ENCODE results near the gene AADACL2. TPM values are rescaled to one million over a fixed set of nuclear protein-coding genes. Genes with fewer than 3 reads are reported as not detected.
A peak's percentile ranks its signal among the peaks of the same experiment; 100 is the strongest.

Gene AADACL2
- total RNA-seq, 1 donor from 2014 or later, result not detected

- no peaks in the 10 kb centered on the region for H3K27me3 Mint-ChIP-seq (ENCODE audit: low read depth)
- no peak overlapping the region for H3K4me3 Mint-ChIP-seq (ENCODE audit: unreplicated experiment)
- H3K27ac Mint-ChIP-seq (ENCODE audit: unreplicated experiment), result no peak overlapping the region
- no peak for TF ChIP-seq CTCF (IDR thresholded peaks at IDR 0.05)
- H3K9me3 Mint-ChIP-seq (ENCODE audit: low read depth), result peaks cover 9% of the 10 kb centered on the region
- peaks cover 6% of the 10 kb centered on the region for H3K4me1 Mint-ChIP-seq (ENCODE audit: low read depth)
- peak; percentile 52 for DNase-seq (ENCODE audit: low spot score)
- peaks cover 2% of the 10 kb centered on the region for H3K36me3 Mint-ChIP-seq (ENCODE audit: low read depth)
Observed at GRCh38 chr3:151721294-151721693, 12.4 kb upstream of the AADACL2 start.

GRCh38 chr3:151722856-151723255 lies 10.9 kb upstream of the AADACL2 start:
- H3K9me3 Mint-ChIP-seq (ENCODE audit: low read depth), result peaks cover 11% of the 10 kb centered on the region
- no peak overlapping the region for H3K4me3 Mint-ChIP-seq (ENCODE audit: unreplicated experiment)
- no peak overlapping the region for H3K27ac Mint-ChIP-seq (ENCODE audit: unreplicated experiment)
- H3K27me3 Mint-ChIP-seq (ENCODE audit: low read depth), result no peaks in the 10 kb centered on the region
- no peak for DNase-seq (ENCODE audit: low spot score)
- peaks cover 14% of the 10 kb centered on the region for H3K4me1 Mint-ChIP-seq (ENCODE audit: low read depth)
- no peak for TF ChIP-seq CTCF (IDR thresholded peaks at IDR 0.05)
- H3K36me3 Mint-ChIP-seq (ENCODE audit: low read depth), result peaks cover 2% of the 10 kb centered on the region

GRCh38 chr3:151724576-151725562 lies 8.9 kb upstream of the AADACL2 start:
- no peak for DNase-seq (ENCODE audit: low spot score)
- TF ChIP-seq CTCF (IDR thresholded peaks at IDR 0.05), result no peak
- no peaks in the 10 kb centered on the region for H3K27me3 Mint-ChIP-seq (ENCODE audit: low read depth)
- H3K4me3 Mint-ChIP-seq (ENCODE audit: unreplicated experiment), result no peak overlapping the region
- H3K4me1 Mint-ChIP-seq (ENCODE audit: low read depth), result peaks cover 20% of the 10 kb centered on the region
- H3K27ac Mint-ChIP-seq (ENCODE audit: unreplicated experiment), result no peak overlapping the region
- peaks cover 2% of the 10 kb centered on the region for H3K36me3 Mint-ChIP-seq (ENCODE audit: low read depth)
- H3K9me3 Mint-ChIP-seq (ENCODE audit: low read depth), result peaks cover 11% of the 10 kb centered on the region

GRCh38 chr3:151726016-151726415 lies 7.7 kb upstream of the AADACL2 start:
- no peak for DNase-seq (ENCODE audit: low spot score)
- TF ChIP-seq CTCF (IDR thresholded peaks at IDR 0.05), result no peak
- H3K27me3 Mint-ChIP-seq (ENCODE audit: low read depth), result no peaks in the 10 kb centered on the region
- H3K4me3 Mint-ChIP-seq (ENCODE audit: unreplicated experiment), result no peak overlapping the region
- H3K36me3 Mint-ChIP-seq (ENCODE audit: low read depth), result peaks cover 2% of the 10 kb centered on the region
- H3K4me1 Mint-ChIP-seq (ENCODE audit: low read depth), result peaks cover 20% of the 10 kb centered on the region
- H3K9me3 Mint-ChIP-seq (ENCODE audit: low read depth), result peaks cover 15% of the 10 kb centered on the region
- H3K27ac Mint-ChIP-seq (ENCODE audit: unreplicated experiment), result peak overlapping the region; percentile 8

- Mint-ChIP-seq H3K27ac (ENCODE audit: unreplicated experiment) (no peak overlapping the region), H3K4me1 (ENCODE audit: low read depth) (peaks cover 5% of the 10 kb centered on the region), H3K4me3 (ENCODE audit: unreplicated experiment) (no peak overlapping the region), H3K36me3 (ENCODE audit: low read depth) (peaks cover 3% of the 10 kb centered on the region), H3K27me3 (ENCODE audit: low read depth) (peaks cover 2% of the 10 kb centered on the region), H3K9me3 (ENCODE audit: low read depth) (peaks cover 13% of the 10 kb centered on the region)
- TF ChIP-seq CTCF (IDR thresholded peaks at IDR 0.05), result no peak
- no peak for DNase-seq (ENCODE audit: low spot score)
Observed at GRCh38 chr3:151732861-151733260, 866 bp upstream of the AADACL2 start.

Measured in chondrocyte (in vitro differentiated cells).